Measurements from ENCODE around the gene OLFM2. TPM values are rescaled to one million over a fixed set of nuclear protein-coding genes. Genes with fewer than 3 reads are reported as not detected.
"Not testable (repeated sequence)": the region's sequence is repeated elsewhere in the genome, so short reads cannot be mapped to it uniquely, and the experiment has no call there.

OLFM2 gene
- total and polyA plus RNA-seq, 2 experiments from 2014 or later = 8.9 to 11.6 TPM

DNA sequence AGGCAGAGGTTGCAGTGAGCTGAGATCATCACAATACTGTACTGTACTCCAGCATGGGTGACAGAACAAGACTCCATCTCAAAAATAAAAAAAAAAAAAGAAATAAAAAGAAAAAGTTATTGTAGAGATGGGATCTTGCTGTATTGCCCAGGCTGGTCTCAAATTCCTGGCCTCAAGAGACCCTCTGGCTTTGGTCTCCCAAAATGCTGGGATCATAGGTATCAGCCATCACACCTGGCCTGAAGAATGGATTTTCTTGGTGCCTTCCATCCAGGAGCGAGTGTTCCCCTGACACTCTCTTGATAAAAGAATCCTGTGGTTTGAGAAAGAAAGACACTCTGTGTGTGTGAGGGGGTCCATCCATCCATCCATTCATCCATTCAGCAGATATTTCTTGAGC, 4.7 kb downstream of the OLFM2 start:
- TF ChIP-seq EZH2 (IDR thresholded peaks at IDR 0.05; ENCODE audit: insufficient read depth, poor library complexity, severe bottlenecking) = no peak
- no peak for TF ChIP-seq EZH2phosphoT487 (IDR thresholded peaks at IDR 0.05; ENCODE audit: insufficient read depth, low read depth)
- Histone ChIP-seq H3K9me3 (ENCODE audit: low read depth) (no peaks in the 10 kb centered on the region), H3K9ac (no peak overlapping the region), H3K36me3 (ENCODE audit: low read depth) (no peaks in the 10 kb centered on the region), H2AFZ (no peak overlapping the region), H3K4me2 (ENCODE audit: unreplicated experiment) (no peak overlapping the region), H4K20me1 (ENCODE audit: insufficient read depth) (no peaks in the 10 kb centered on the region), H3K9me2 (ENCODE audit: insufficient read depth) (no peaks in the 10 kb centered on the region), H3K4me1 (ENCODE audit: insufficient read depth) (no peaks in the 10 kb centered on the region), H3K27me3 (replicated peaks; ENCODE audit: insufficient read depth) (peaks cover 9% of the 10 kb centered on the region; the same call in 1 of the 2 replicates), H3K27ac (no peak overlapping the region), H3K4me3 (no peak overlapping the region), H3F3A (ENCODE audit: insufficient read depth) (peaks cover 6% of the 10 kb centered on the region; the same call in 1 of the 2 replicates), H3K79me2 (ENCODE audit: insufficient read depth) (no peaks in the 10 kb centered on the region)
- WGBS, 2 experiments (ENCODE audit: low coverage in 1 of 2, low lambda C conversion rate in 2 of 2, missing lambda C conversion rate in 2 of 2) = 96 to 100% methylated on average over 1 of the region's 1 CpG
- DNase-seq = no peak
- in situ Hi-C loops (cut with MboI) = loop anchor here (10.0 to 25.0 kb wide), 3 partner anchors 93 to 456 kb away; partner anchors contain the start of genes S1PR2 and TYK2

DNA sequence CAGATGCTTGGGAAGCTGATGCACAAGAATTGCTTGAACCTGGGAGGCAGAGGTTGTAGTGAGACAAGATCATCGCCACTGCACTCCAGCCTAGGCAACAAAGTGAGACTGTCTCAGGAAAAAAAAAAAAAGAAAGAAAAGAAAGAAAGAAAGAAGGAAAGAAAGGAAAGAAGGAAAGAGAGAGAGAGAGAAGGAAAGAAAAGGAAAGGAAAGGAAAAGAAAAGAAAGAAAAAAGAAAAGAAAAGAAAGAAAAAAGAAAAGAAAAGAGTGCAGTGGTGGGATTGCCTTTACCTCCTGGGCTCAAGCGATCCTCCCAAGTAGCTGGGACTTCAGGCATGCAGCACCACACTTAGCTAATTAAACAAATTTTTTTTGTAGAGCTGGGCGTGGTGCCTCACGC, 12.9 kb downstream of the OLFM2 start:
- no peaks in the 10 kb centered on the region for H3K9me2 ChIP-seq (ENCODE audit: insufficient read depth)
- no peaks in the 10 kb centered on the region for H3K36me3 ChIP-seq (ENCODE audit: low read depth)
- no peak for DNase-seq
- H3K4me3 ChIP-seq = no peak overlapping the region
- no peaks in the 10 kb centered on the region for H3K9me3 ChIP-seq (ENCODE audit: low read depth)
- H3K27ac ChIP-seq = no peak overlapping the region
- 89 to 92% methylated on average over 4 of the region's 4 CpGs for WGBS, 2 experiments (ENCODE audit: low coverage in 1 of 2, low lambda C conversion rate in 2 of 2, missing lambda C conversion rate in 2 of 2)
- no peaks in the 10 kb centered on the region for H3K4me1 ChIP-seq (ENCODE audit: insufficient read depth)
- H3K9ac ChIP-seq = no peak overlapping the region
- H4K20me1 ChIP-seq (ENCODE audit: insufficient read depth) = no peaks in the 10 kb centered on the region
- H3K4me2 ChIP-seq (ENCODE audit: unreplicated experiment) = no peak overlapping the region
- H3F3A ChIP-seq (ENCODE audit: insufficient read depth) = no peaks in the 10 kb centered on the region
- TF ChIP-seq EZH2 (IDR thresholded peaks at IDR 0.05; ENCODE audit: insufficient read depth, poor library complexity, severe bottlenecking) (no peak), EZH2phosphoT487 (IDR thresholded peaks at IDR 0.05; ENCODE audit: insufficient read depth, low read depth) (no peak)
- H3K27me3 ChIP-seq (replicated peaks; ENCODE audit: insufficient read depth) = no peaks in the 10 kb centered on the region
- H2AFZ ChIP-seq = no peak overlapping the region
- H3K79me2 ChIP-seq (ENCODE audit: insufficient read depth) = no peaks in the 10 kb centered on the region
- in situ Hi-C loops (cut with MboI) = no loop called here

GRCh38 chr19:9922782-9923379, 13.4 kb downstream of the OLFM2 start:
- in situ Hi-C loops (cut with MboI) = not testable (repeated sequence)

GRCh38 chr19:9917321-9917720, 19.0 kb downstream of the OLFM2 start:
- Histone ChIP-seq H3K4me1 (ENCODE audit: insufficient read depth) (no peaks in the 10 kb centered on the region), H3K4me2 (ENCODE audit: unreplicated experiment) (no peak overlapping the region), H3F3A (ENCODE audit: insufficient read depth) (peaks cover 4% of the 10 kb centered on the region; the same call in 1 of the 2 replicates), H3K4me3 (no peak overlapping the region), H3K9me3 (ENCODE audit: low read depth) (no peaks in the 10 kb centered on the region), H3K36me3 (ENCODE audit: low read depth) (no peaks in the 10 kb centered on the region), H3K27ac (no peak overlapping the region), H4K20me1 (ENCODE audit: insufficient read depth) (no peaks in the 10 kb centered on the region), H3K9ac (no peak overlapping the region), H2AFZ (peak overlapping the region; percentile 78), H3K79me2 (ENCODE audit: insufficient read depth) (no peaks in the 10 kb centered on the region), H3K9me2 (ENCODE audit: insufficient read depth) (no peaks in the 10 kb centered on the region), H3K27me3 (replicated peaks; ENCODE audit: insufficient read depth) (no peaks in the 10 kb centered on the region)
- in situ Hi-C loops (cut with MboI) = no loop called here
- TF ChIP-seq EZH2phosphoT487 (IDR thresholded peaks at IDR 0.05; ENCODE audit: insufficient read depth, low read depth) = no peak
- no peak for TF ChIP-seq EZH2 (IDR thresholded peaks at IDR 0.05; ENCODE audit: insufficient read depth, poor library complexity, severe bottlenecking)
- peak; percentile 82 for DNase-seq
- WGBS, 2 experiments (ENCODE audit: low coverage in 1 of 2, low lambda C conversion rate in 2 of 2, missing lambda C conversion rate in 2 of 2) = 0 to 2% methylated on average over 3 of the region's 3 CpGs

More at GRCh38 chr19:9922782-9923379, 13.4 kb downstream of the OLFM2 start:
- not testable (repeated sequence) for H3K4me2 ChIP-seq (ENCODE audit: unreplicated experiment); H3K36me3 ChIP-seq (ENCODE audit: low read depth); H3F3A ChIP-seq (ENCODE audit: insufficient read depth); H3K4me1 ChIP-seq (ENCODE audit: insufficient read depth); H3K79me2 ChIP-seq (ENCODE audit: insufficient read depth); H2AFZ ChIP-seq; H3K9me2 ChIP-seq (ENCODE audit: insufficient read depth); H3K9ac ChIP-seq; H3K4me3 ChIP-seq; H3K27ac ChIP-seq; H3K9me3 ChIP-seq (ENCODE audit: low read depth); H4K20me1 ChIP-seq (ENCODE audit: insufficient read depth); DNase-seq; H3K27me3 ChIP-seq (replicated peaks; ENCODE audit: insufficient read depth)
- 76 to 80% methylated on average over 5 of the region's 5 CpGs for WGBS, 2 experiments (ENCODE audit: low coverage in 1 of 2, low lambda C conversion rate in 2 of 2, missing lambda C conversion rate in 2 of 2)

DNA sequence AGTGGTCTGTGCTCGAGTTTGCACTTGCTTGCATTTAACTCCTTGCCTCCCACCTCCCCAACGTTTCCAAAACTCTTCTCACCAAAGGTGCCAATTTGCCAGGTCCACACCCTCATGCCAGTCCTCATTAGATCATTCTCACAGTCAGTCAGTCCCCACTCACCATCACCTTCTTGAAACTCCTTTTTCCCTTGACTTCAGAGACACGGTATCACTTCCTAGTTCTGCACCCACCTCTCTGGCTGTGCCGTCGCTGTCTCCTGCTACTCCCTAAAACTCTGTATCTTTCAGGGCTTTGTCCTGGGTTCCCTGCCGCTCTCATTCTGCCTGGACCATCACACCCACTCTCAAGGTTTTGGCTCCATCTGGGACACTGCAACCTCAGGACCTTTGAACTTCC, 19.6 kb downstream of the OLFM2 start:
- no peaks in the 10 kb centered on the region for H3K4me1 ChIP-seq (ENCODE audit: insufficient read depth)
- no peaks in the 10 kb centered on the region for H3K9me2 ChIP-seq (ENCODE audit: insufficient read depth)
- no peak overlapping the region for H3K9ac ChIP-seq
- in situ Hi-C loops (cut with MboI) = no loop called here
- H4K20me1 ChIP-seq (ENCODE audit: insufficient read depth) = no peaks in the 10 kb centered on the region
- H3K9me3 ChIP-seq (ENCODE audit: low read depth) = no peaks in the 10 kb centered on the region
- WGBS, 2 experiments (ENCODE audit: low coverage in 1 of 2, low lambda C conversion rate in 2 of 2, missing lambda C conversion rate in 2 of 2) = 28 to 29% methylated on average over 6 of the region's 6 CpGs
- H3K36me3 ChIP-seq (ENCODE audit: low read depth) = no peaks in the 10 kb centered on the region
- no peaks in the 10 kb centered on the region for H3K79me2 ChIP-seq (ENCODE audit: insufficient read depth)
- no peak for DNase-seq
- peaks cover 4% of the 10 kb centered on the region for H3F3A ChIP-seq (ENCODE audit: insufficient read depth)
- no peak for TF ChIP-seq EZH2phosphoT487 (IDR thresholded peaks at IDR 0.05; ENCODE audit: insufficient read depth, low read depth)
- no peak for TF ChIP-seq EZH2 (IDR thresholded peaks at IDR 0.05; ENCODE audit: insufficient read depth, poor library complexity, severe bottlenecking)
- H3K27ac ChIP-seq = no peak overlapping the region
- no peak overlapping the region for H2AFZ ChIP-seq
- no peak overlapping the region for H3K4me2 ChIP-seq (ENCODE audit: unreplicated experiment)
- H3K27me3 ChIP-seq (replicated peaks; ENCODE audit: insufficient read depth) = no peaks in the 10 kb centered on the region
- H3K4me3 ChIP-seq = no peak overlapping the region
